Gastroesophageal sphincter (tissue), 3 donors: ENCODE results near the gene CPSF6.

Experiments
- EP300 ChIP-seq: sonication (generic); formaldehyde crosslinking; IDR thresholded peaks from one replicate; pipeline ENCODE4 v1.6.1; 2017; ENCODE audit warnings: antibody characterized with exemption, mild to moderate bottlenecking
- POLR2A ChIP-seq, 2 donors: fragments of 450-650 bp; IDR thresholded peaks; one replicate each; pipeline ENCODE4 v1.6.1; 2017; ENCODE audit warnings: antibody characterized with exemption in 2 of 2, mild to moderate bottlenecking in 2 of 2, moderate library complexity in 1 of 2
- POLR2AphosphoS5 ChIP-seq: sonication (generic); formaldehyde crosslinking; IDR thresholded peaks from one replicate; pipeline ENCODE4 v1.6.1; 2017; ENCODE audit warnings: antibody characterized with exemption
- TF ChIP-seq, protein P1 (sequence below), 4 experiments: fragments of 200-600 bp in 2 of 4; fragments of 450-650 bp in 2 of 4; sonication (generic) in 1 of 4; IDR thresholded peaks; one replicate each; pipeline ENCODE4 v1.5.1; 2017 to 2019; ENCODE audit warnings: antibody characterized with exemption in 4 of 4, mild to moderate bottlenecking in 2 of 4, moderate library complexity in 2 of 4

- TF ChIP-seq, protein P1, sequence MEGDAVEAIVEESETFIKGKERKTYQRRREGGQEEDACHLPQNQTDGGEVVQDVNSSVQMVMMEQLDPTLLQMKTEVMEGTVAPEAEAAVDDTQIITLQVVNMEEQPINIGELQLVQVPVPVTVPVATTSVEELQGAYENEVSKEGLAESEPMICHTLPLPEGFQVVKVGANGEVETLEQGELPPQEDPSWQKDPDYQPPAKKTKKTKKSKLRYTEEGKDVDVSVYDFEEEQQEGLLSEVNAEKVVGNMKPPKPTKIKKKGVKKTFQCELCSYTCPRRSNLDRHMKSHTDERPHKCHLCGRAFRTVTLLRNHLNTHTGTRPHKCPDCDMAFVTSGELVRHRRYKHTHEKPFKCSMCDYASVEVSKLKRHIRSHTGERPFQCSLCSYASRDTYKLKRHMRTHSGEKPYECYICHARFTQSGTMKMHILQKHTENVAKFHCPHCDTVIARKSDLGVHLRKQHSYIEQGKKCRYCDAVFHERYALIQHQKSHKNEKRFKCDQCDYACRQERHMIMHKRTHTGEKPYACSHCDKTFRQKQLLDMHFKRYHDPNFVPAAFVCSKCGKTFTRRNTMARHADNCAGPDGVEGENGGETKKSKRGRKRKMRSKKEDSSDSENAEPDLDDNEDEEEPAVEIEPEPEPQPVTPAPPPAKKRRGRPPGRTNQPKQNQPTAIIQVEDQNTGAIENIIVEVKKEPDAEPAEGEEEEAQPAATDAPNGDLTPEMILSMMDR (IDR thresholded peaks at IDR 0.05): no peak
- TF ChIP-seq POLR2A (IDR thresholded peaks at IDR 0.05) (no peak), POLR2AphosphoS5 (no peak), EP300 (no peak)
Observed at GRCh38 chr12:69275471-69275891, 36.1 kb downstream of the CPSF6 start.
